Esophagus muscularis mucosa (tissue), 2 donors: ENCODE measurements around the gene ONECUT3.

Experiments
- EP300 ChIP-seq: sonication (generic); formaldehyde crosslinking; IDR thresholded peaks from one replicate; pipeline ENCODE4 v1.6.1; 2017; ENCODE audit warnings: antibody characterized with exemption
- POLR2A ChIP-seq: fragments of 450-650 bp; IDR thresholded peaks from one replicate; pipeline ENCODE4 v1.6.1; 2017; ENCODE audit warnings: antibody characterized with exemption, moderate library complexity, mild to moderate bottlenecking, low read depth

- TF ChIP-seq POLR2A (no peak), EP300 (no peak)
Observed at GRCh38 chr19:1717200-1717969, 35.9 kb upstream of the ONECUT3 start.
